ENCODE results near the gene PSAP.

Gene PSAP

GRCh38 chr10:71806704-71807556 is 44.1 kb downstream of the PSAP start:
- no peak for DNase-seq

DNA sequence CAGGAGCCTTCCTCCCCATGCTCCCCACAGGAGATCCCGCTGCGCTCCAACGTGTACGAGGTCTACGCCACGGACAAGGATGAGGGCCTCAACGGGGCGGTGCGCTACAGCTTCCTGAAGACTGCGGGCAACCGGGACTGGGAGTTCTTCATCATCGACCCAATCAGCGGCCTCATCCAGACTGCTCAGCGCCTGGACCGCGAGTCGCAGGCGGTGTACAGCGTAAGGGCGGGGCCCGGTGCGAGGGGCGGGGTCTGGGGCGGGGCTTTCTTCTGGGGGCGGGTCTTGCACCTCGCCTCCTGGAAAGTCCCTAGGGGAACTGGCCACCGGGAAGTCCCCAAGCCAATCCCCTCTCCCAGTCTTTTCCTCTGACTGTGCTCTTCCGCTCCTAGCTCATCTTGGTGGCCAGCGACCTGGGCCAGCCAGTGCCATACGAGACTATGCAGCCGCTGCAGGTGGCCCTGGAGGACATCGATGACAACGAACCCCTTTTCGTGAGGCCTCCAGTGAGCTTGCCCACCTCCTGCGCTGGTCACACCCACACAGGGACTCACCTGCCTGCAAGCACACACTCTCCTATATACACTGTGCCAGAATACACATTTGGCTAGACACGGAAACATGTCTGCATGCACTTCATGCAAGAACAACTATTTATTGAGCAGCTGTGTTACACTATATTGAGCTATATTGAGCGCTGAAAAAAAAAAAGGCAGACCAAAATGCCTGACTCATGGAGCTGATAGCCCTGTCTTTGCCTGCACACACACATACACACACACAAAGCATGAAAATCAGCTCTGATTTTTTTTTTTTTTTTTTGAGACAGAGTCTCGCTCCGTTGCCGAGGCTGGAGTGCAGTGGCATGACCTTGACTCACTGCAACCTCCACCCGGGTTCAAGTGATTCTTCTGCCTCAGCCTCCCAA is 45.0 kb downstream of the PSAP start:
- peak; percentile 51 for DNase-seq

DNA sequence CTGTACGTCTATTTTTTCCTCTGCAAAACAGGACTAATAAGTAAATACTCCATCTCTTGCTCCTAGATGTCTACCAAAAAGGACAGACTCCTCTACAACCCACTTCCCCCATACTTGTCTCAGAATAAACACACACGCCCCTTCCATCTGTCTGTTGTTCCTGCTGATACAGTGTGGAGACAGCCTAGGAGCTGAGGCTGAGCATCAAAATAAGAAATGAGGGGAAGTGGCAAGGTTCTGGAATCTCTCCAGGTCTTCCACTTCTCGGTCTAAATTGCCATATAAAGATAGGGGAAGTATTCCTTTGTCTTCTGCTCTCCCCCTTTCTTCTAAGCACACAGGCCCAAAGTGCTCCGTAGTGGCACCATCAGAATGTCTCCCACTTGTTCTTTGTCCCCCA is 47.0 kb downstream of the PSAP start:
- DNase-seq: no peak

DNA sequence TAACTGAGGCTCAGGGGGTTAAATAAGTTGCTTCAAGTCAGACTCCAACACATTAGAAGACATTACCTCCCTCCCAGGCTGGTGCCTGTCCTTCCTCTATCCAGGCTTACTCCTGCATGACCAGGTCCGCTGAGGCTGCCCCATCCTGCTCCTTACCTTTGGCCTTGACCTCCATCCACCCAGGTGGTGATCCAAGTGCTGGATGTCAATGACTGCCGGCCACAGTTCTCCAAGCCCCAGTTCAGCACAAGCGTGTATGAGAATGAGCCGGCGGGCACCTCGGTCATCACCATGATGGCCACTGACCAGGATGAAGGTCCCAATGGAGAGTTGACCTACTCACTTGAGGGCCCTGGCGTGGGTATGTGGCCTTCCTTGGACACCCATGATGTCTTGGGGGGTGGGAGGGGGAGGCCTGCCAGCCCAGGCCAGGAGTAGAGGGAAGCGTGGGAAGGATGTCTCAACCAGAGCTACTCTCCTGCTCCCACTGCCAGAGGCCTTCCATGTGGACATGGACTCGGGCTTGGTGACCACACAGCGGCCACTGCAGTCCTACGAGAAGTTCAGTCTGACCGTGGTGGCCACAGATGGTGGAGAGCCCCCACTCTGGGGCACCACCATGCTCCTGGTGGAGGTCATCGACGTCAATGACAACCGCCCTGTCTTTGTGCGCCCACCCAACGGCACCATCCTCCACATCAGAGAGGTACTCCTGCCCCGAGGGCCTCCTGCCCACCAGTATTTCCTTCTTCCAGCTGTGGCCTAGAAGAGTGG is 48.1 kb downstream of the PSAP start:
- no peak for DNase-seq

DNA sequence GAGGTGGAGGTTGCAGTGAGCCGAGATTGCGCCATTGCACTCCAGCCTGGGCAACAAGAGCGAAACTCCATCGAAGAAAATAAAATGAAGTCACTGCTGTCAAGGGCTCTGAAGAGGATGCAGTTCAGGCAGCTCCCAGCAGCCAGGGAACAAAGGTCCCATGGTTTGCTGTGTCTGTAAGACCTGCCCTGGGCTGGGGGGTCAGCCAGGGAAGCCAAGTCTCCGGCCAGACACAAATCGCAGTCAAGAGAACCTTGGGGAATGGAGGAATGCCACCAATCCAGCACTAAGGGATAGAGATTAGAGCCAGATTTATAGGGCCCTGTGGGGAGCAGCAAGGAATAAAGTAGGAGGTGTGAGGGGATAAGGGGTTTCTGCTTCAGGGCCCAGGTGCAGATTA is 48.8 kb downstream of the PSAP start:
- DNase-seq: no peak

DNA sequence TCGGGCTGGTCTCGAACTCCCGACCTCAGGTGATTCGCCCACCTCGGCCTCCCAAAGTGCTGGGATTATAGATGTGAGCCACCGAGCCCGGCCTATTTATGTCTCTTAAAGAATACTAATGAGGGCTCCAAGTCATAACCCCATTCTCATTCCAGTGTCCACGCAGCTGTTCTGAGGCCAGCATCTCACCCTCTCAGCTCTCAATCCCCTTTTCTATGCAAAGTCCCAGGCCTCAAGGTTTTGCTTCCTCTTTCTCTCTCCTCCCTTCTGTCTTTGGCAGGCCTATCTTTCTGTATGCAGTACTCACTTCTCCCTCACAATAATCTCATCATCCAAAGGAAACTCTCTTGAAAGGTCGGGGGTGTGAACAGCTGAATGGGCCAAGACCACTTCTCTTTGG is 49.7 kb downstream of the PSAP start:
- DNase-seq: no peak

- no peak for DNase-seq
Observed at GRCh38 chr10:71799608-71800453, 51.2 kb downstream of the PSAP start.

DNA sequence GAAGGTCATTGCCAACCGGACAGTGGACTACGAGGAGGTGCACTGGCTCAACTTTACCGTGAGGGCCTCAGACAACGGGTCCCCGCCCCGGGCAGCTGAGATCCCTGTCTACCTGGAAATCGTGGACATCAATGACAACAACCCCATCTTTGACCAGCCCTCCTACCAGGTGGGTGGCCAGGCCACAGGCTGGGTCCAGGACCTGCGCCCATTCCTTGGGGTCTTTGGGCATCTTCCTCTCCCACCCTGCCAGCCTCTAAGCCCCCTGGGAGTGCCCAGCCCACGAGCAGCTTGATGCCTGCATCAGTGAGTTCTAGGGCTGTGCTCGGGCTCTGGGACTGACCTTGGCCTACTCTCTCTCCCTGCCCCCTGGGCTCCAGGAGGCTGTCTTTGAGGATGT is 51.9 kb downstream of the PSAP start:
- no peak for DNase-seq

GRCh38 chr10:71798308-71798624 is 52.8 kb downstream of the PSAP start:
- no peak for DNase-seq

DNA sequence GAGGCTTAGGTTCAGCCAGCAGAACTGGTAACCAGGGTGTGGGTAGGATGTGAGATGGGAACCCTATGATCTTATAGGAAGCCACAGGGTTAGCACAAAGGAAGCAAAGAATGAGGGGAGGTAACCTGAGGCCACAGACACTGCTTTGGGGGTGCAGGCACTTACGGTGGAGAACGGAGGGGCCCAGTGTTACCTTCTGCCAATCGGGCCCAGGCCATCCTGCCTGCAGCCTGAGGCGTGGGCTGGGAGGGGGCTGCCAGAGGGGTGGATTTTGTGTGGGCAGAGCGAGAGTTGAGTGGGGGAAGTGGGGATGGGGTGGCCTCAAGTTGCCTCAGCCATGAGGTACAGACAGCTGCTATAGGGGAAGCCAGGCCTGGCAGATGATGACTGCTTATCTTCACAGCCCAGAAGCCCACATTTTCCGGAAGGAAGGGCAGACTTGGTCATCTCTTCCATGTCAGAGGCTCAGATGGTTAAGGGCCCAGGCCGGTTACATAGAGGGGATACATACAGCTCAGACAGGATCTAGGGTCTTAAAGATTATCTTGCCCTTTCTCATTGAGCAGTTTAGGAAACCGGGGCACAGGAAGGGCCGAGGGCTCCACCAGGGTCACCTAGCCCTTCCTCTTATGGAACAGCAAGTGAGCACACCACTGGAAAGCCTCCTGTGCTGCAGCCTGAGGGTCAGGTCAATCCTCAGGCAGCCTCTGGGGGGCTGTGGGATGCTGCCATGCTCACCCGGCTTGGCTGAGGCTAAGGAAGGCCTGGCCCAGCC is 53.3 kb downstream of the PSAP start:
- DNase-seq: no peak

GRCh38 chr10:71796749-71797405 is 54.2 kb downstream of the PSAP start:
- no peak for DNase-seq

- DNase-seq: no peak
Observed at GRCh38 chr10:71795248-71795647, 55.8 kb downstream of the PSAP start.

GRCh38 chr10:71790749-71791440 is 60.2 kb downstream of the PSAP start:
- DNase-seq: no peak

DNA sequence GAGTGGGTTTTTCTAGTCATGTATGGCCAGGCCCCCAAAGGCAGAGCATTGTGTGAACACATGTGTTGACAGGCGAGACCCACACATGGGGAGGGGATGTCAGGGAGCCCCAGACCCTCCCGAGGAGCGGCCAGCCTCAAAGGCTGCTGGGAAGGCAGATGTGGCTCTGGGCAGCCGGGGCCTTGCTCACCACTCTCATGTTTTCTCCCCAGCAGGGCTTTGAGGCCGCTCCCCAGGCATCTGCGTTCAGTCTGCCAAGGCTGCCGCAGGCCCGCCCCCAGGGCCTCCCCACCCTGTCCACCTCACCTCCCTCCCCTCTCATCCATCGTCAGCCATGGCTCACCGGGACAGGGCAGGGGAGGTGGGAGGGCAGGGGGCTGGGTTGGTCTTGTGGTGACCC is 61.2 kb downstream of the PSAP start:
- DNase-seq: no peak

DNA sequence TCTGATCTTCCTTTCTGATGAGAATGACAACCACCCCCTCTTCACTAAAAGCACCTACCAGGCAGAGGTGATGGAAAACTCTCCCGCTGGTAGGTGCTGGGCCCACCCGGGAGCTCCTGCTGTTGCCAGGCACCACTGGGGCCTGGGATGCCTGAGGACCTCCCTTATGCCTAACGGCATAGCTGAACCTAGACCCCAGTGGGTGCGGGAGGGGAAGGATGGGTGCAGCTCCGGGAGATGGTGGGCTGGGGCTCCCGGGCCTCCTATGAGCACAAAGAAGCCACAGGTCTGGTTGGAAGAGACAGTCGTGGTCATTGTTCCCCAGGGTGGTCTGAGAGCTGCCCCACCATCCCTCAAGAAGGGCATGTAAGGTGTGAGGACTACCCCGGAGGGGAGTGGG is 62.1 kb downstream of the PSAP start:
- no peak for DNase-seq

- no peak for DNase-seq
Observed at GRCh38 chr10:71784679-71785272, 66.3 kb downstream of the PSAP start.

- no peak for DNase-seq
Observed at GRCh38 chr10:71783917-71784678, 67.0 kb downstream of the PSAP start.

- no peak for DNase-seq
Observed at GRCh38 chr10:71782917-71783490, 68.0 kb downstream of the PSAP start.

Measured in retina (tissue), 1 donor.